GM19468 (cell line): ENCODE measurements around the gene RNU6-7.

Experiments
- ATAC-seq: cut with Tn5 transposase; IDR thresholded peaks from one replicate; pipeline ENCODE4 v1.9.1; 2021; ENCODE audit warnings: mild to moderate bottlenecking, moderate library complexity, moderate number of reproducible peaks; ENCODE audit not compliant: unreplicated experiment; ENCODE audit errors: extremely low read depth

RNU6-7 gene

DNA sequence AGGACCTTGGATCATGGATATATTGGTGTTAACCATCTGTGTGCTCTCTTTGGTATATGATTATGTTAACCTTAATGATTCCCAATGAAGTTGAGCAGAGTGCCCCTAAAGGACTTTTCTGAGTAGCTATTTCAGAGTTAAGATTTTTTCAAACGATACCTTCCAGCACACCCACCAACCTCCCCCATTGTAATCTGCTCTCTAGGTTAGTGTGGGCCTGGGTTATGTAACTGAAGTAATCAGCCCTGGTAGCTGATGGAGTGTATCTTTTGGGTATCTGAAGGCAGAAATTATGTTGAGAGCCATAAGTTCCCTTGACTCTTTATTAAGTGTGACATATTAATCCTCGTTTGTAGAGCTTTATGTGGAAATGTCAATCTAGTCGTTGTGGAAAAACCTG, 48.8 kb downstream of the RNU6-7 start:
- ATAC-seq = no peak

DNA sequence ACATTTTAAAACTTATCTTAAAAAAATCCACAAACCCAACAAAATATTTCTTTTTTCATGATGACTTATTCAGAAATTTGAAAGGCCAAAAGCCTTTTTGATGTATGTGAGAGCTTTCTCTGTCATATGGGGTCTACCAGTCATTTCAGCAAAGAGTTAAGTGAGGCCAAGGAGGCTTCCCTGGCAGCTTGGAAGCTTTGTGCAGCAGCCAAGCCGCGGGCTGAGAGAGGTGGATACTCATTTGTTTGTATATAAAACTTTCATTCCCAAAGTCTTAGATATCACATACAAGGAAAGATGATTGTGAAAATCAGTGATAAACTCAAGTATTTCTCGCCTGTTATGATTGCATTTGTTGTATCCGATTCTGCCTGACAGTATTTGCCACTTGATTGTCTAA, 49.7 kb downstream of the RNU6-7 start:
- no peak for ATAC-seq
